ENCODE data around the gene KIF1A. TPM values are rescaled to one million over a fixed set of nuclear protein-coding genes. Genes with fewer than 3 reads are reported as not detected.

Gene KIF1A
- total and polyA plus RNA-seq, 2 donors (not counting 3 experiments of a cell fraction or from before 2014, with no cell fraction given) = 0.11 to 0.64 TPM

GRCh38 chr2:240727913-240728312, 92.1 kb downstream of the KIF1A start:
- H3K4me2 ChIP-seq (ENCODE audit: insufficient read depth, low read length) = no peak overlapping the region
- no peak for DNase-seq (ENCODE audit: low read depth, low spot score)
- no peak for TF ChIP-seq FOS (IDR thresholded peaks at IDR 0.05; ENCODE audit: borderline replicate concordance, insufficient read depth, low read length)
- TF ChIP-seq CTCF (IDR thresholded peaks at IDR 0.05; ENCODE audit: extremely low read depth in 1 of 2, insufficient read depth in 1 of 2, low read depth in 1 of 2, low read length in 2 of 2) = no peak
- no peak for TF ChIP-seq MYC (IDR thresholded peaks at IDR 0.05; ENCODE audit: low read depth, low read length)
- no peak for TF ChIP-seq POLR2AphosphoS5 (IDR thresholded peaks at IDR 0.05; ENCODE audit: insufficient read depth, low read depth, low read length)
- no peak for TF ChIP-seq JUN (IDR thresholded peaks at IDR 0.05; ENCODE audit: borderline replicate concordance, insufficient read depth, insufficient read length, low read depth)
- no peak for TF ChIP-seq GATA2 (IDR thresholded peaks at IDR 0.05; ENCODE audit: insufficient read depth, insufficient read length, low read depth, low read length)
- no peak for TF ChIP-seq EZH2 (IDR thresholded peaks at IDR 0.05; ENCODE audit: borderline replicate concordance, low read depth, low read length, severe bottlenecking)
- H3K9ac ChIP-seq (replicated peaks; ENCODE audit: extremely low read depth, insufficient read depth, low read length) = no peak overlapping the region
- no peaks in the 10 kb centered on the region for H3K79me2 ChIP-seq (ENCODE audit: control insufficient read depth, insufficient read depth, low read length)
- H2AFZ ChIP-seq (ENCODE audit: low read depth, low read length) = no peak overlapping the region
- no peaks in the 10 kb centered on the region for H3K27me3 ChIP-seq (ENCODE audit: control insufficient read depth in 2 of 2, insufficient read depth in 2 of 2, low read length in 2 of 2)
- H3K9me1 ChIP-seq (replicated peaks; ENCODE audit: control insufficient read depth, extremely low read depth, insufficient read depth, low read length) = no peaks in the 10 kb centered on the region
- POLR2A ChIA-PET = no interaction called here
- no peak for FAIRE-seq
- dilution Hi-C loops (cut with MboI; ENCODE audit: extremely low pct_ligation_motif_present, low sequenced_read_pairs) = no loop called here
- no peaks in the 10 kb centered on the region for H3K36me3 ChIP-seq (ENCODE audit: control insufficient read depth in 2 of 2, extremely low read depth in 1 of 2, insufficient read depth in 2 of 2, low read length in 2 of 2)
- no peaks in the 10 kb centered on the region for H3K4me1 ChIP-seq (ENCODE audit: control insufficient read depth, extremely low read depth, insufficient read depth, low read length)
- no TSS peak for BruUV-seq (replicated peaks)
- intact Hi-C loops (cut with micrococcal nuclease) = no loop called here
- no peaks in the 10 kb centered on the region for H4K20me1 ChIP-seq (replicated peaks; ENCODE audit: control insufficient read depth, extremely low read depth, insufficient read depth, low read length)
- H3K27ac ChIP-seq (ENCODE audit: insufficient read depth, low read depth, low read length) = no peak overlapping the region
- H3K4me3 ChIP-seq (replicated peaks in 1 of 3; ENCODE audit: insufficient read depth in 1 of 3, low read depth in 1 of 3, low read length in 3 of 3) = no peak overlapping the region
- H3K9me3 ChIP-seq (replicated peaks; ENCODE audit: control insufficient read depth, insufficient read depth, low read length) = no peaks in the 10 kb centered on the region
- CTCF ChIA-PET = no interaction called here

Measured in endothelial cell of umbilical vein (primary cell).